ENCODE measurements around the gene FBXO3. TPM values are rescaled to one million over a fixed set of nuclear protein-coding genes. Genes with fewer than 3 reads are reported as not detected.

The FBXO3 gene
- total and polyA plus RNA-seq, 2 of the 13 experiments (the other 11 are each of a cell fraction or from before 2014, with no cell fraction given): 20.4 to 27.6 TPM

GRCh38 chr11:33770236-33770635, 4.1 kb downstream of the FBXO3 start:
- POLR2A ChIA-PET: no interaction called here
- CTCF ChIA-PET (ENCODE audit: low intra/inter-chr PET ratio, low total read pairs): no interaction called here
- Histone ChIP-seq H4K20me1 (ENCODE audit: insufficient read depth, low read length) (peaks cover 5% of the 10 kb centered on the region; the same call in 1 of the 2 replicates), H3K4me2 (ENCODE audit: low read depth, low read length) (no peak overlapping the region), H3K4me1 (ENCODE audit: insufficient read depth, low read length) (peaks cover 32% of the 10 kb centered on the region), H3K79me2 (ENCODE audit: insufficient read depth, low read length) (peaks cover 4% of the 10 kb centered on the region), H3K36me3 (replicated peaks in 1 of 2; ENCODE audit: control insufficient read depth in 1 of 2, insufficient read depth in 2 of 2, low read length in 2 of 2) (peaks cover 1 to 32% of the 10 kb centered on the region in 2 experiments; a peak in 3 of 5 replicates), H2AFZ (ENCODE audit: low read length) (no peak overlapping the region), H3K27ac (ENCODE audit: extremely low read length, insufficient read depth, low read length) (no peak overlapping the region), H3K9ac (ENCODE audit: insufficient read depth, low read depth, low read length) (no peak overlapping the region), H3K27me3 (ENCODE audit: control insufficient read depth in 1 of 2, insufficient read depth in 2 of 2, low read length in 2 of 2) (peaks cover 0 to 7% of the 10 kb centered on the region in 2 experiments; a peak in 2 of 5 replicates), H3K9me3 (ENCODE audit: low read length) (no peaks in the 10 kb centered on the region), H3K4me3 (replicated peaks in 1 of 3; ENCODE audit: insufficient read depth in 1 of 3, low read depth in 2 of 3, low read length in 3 of 3) (no peak overlapping the region)
- DNase-seq (ENCODE audit: low spot score): no peak
- no peak for ATAC-seq
- WGBS (ENCODE audit: low lambda C conversion rate): 55% methylated on average over 2 of the region's 2 CpGs
- no TSS peak for BruUV-seq (replicated peaks)
- TF ChIP-seq RBM39 (IDR thresholded peaks at IDR 0.05; ENCODE audit: low read depth, low read length, poor library complexity, severe bottlenecking) (no peak), SALL1 (CRISPR knock-in tag; IDR thresholded peaks at IDR 0.05) (no peak), ETV6 (CRISPR knock-in tag; conservative IDR thresholded peaks at IDR 0.05) (no peak), DPF2 (CRISPR knock-in tag; IDR thresholded peaks at IDR 0.05; ENCODE audit: borderline replicate concordance, low read depth) (no peak)
- FAIRE-seq: no peak
- intact Hi-C loops (cut with micrococcal nuclease; ENCODE audit: unreplicated experiment): loop anchor here (5.0 kb wide), 1 partner anchor 33 kb away; the partner anchor contains the start of gene CD59
- in situ Hi-C loops (cut with HindIII; ENCODE audit: extremely low pct_ligation_motif_present, low pct_unique_long_range_greater_than_20kb): no loop called here

- 99% methylated on average over 4 of the region's 4 CpGs for WGBS (ENCODE audit: low lambda C conversion rate)
- Histone ChIP-seq H3K9ac (ENCODE audit: insufficient read depth, low read depth, low read length) (no peak overlapping the region), H4K20me1 (ENCODE audit: insufficient read depth, low read length) (peaks cover 5% of the 10 kb centered on the region; the same call in 1 of the 2 replicates), H3K79me2 (ENCODE audit: insufficient read depth, low read length) (peaks cover 4% of the 10 kb centered on the region), H3K4me2 (ENCODE audit: low read depth, low read length) (no peak overlapping the region), H3K27ac (ENCODE audit: extremely low read length, insufficient read depth, low read length) (no peak overlapping the region), H3K9me3 (ENCODE audit: low read length) (no peaks in the 10 kb centered on the region), H3K36me3 (replicated peaks in 1 of 2; ENCODE audit: control insufficient read depth in 1 of 2, insufficient read depth in 2 of 2, low read length in 2 of 2) (peaks cover 1 to 36% of the 10 kb centered on the region in 2 experiments; a peak in 4 of 5 replicates), H3K4me3 (replicated peaks in 1 of 3; ENCODE audit: insufficient read depth in 1 of 3, low read depth in 2 of 3, low read length in 3 of 3) (no peak overlapping the region), H3K4me1 (ENCODE audit: insufficient read depth, low read length) (peaks cover 25% of the 10 kb centered on the region), H3K27me3 (ENCODE audit: control insufficient read depth in 1 of 2, insufficient read depth in 2 of 2, low read length in 2 of 2) (peaks cover 0 to under 1% of the 10 kb centered on the region in 2 experiments; a peak in 1 of 5 replicates), H2AFZ (ENCODE audit: low read length) (no peak overlapping the region)
- POLR2A ChIA-PET: no interaction called here
- ATAC-seq (no peak), DNase-seq (ENCODE audit: low spot score) (no peak), FAIRE-seq (no peak)
- CTCF ChIA-PET (ENCODE audit: low intra/inter-chr PET ratio, low total read pairs): no interaction called here
- intact Hi-C loops (cut with micrococcal nuclease; ENCODE audit: unreplicated experiment): no loop called here
- in situ Hi-C loops (cut with HindIII; ENCODE audit: extremely low pct_ligation_motif_present, low pct_unique_long_range_greater_than_20kb): no loop called here
- BruUV-seq (replicated peaks): no TSS peak
- TF ChIP-seq SNAPC5 (CRISPR knock-in tag; IDR thresholded peaks at IDR 0.05; ENCODE audit: borderline replicate concordance) (no peak), MAX (IDR thresholded peaks at IDR 0.05) (no peak), ISX (CRISPR knock-in tag; conservative IDR thresholded peaks at IDR 0.05) (no peak), ZNF275 (CRISPR knock-in tag; IDR thresholded peaks at IDR 0.05; ENCODE audit: borderline replicate concordance) (no peak)
Measured at GRCh38 chr11:33769542-33769941, 4.8 kb downstream of the FBXO3 start.

All from HepG2 (cell line).